HG02852 (cell line): ENCODE data around the gene CH25H.

Source experiments
- ATAC-seq: cut with Tn5 transposase; IDR thresholded peaks from one replicate; pipeline ENCODE4 v1.9.1; 2021; ENCODE audit warnings: mild to moderate bottlenecking, moderate library complexity; ENCODE audit not compliant: unreplicated experiment

The CH25H gene

DNA sequence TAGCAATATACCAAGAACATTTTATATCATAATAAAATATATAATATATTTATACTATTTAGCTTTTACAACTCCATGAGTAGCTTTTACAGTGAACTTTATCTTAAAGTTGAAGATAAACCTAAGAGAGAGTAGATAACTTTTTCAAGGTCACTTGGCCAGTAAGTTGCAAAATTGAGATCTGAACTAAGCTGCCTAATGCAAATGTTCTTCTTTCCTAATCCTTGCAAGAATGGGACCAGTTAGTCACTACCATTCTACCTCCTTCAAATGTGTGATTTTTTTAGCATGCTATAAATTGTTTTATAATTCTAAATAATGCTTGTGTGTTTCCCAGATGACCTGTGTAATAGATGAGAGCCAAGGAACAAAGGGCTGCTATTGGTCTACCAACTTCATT is 47.8 kb downstream of the CH25H start:
- no peak for ATAC-seq

DNA sequence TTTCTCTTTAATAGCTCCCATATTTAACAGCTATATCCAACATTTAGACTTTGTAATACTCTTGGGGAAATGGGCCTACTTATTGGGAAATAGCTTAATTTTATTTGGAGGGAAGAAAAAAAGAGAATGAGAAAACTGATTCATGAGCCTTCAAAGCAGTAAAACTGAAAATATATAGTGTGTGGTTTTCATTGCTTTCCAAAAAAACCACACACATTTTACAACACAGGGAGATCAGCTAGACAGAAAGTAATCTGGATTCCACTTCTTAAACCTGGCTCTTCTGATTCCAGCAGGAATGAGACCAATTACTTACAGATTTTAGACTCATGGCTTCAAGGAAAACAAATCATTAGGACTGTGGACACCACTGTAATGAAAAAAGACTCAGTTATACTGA is 48.7 kb downstream of the CH25H start:
- ATAC-seq = no peak

DNA sequence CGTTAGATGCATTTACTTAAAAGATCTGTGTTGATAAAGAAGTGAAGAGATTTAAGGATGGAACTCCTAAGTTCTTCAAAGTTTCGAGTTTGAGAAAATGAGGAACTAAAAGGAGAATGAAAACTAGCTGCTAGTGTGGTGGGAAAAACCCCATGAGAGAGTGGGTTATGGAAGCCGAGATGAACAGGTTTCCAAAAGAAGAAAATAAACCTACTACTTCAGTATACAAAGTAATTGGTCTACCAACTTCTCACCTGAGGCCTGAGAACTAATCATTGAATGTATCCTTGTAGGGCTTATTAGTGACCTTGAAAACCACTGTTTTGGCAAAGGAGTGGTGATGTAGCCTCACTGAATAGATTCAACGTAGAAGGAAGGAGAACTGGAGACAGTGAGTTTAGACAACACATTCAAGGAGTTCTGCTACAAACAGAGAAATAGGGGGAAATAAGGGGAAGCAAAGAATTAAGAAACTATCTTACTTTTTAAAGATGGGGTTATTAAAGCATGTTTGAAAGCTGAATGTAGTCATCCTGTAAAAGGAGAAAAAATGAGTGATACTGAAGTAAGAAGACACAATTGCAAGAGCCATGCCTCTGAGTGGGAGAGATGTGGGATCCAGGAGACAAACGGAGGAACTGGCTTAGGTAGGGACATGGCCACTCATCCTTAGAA is 50.8 kb downstream of the CH25H start:
- no peak for ATAC-seq
